Loucy (cell line): ENCODE data around the gene NDUFS5.

Experiments
- H2AFZ ChIP-seq: fragments of 200-600 bp; sonication (generic); 2 replicates; pipeline ENCODE4 v1.6.0; 2016; ENCODE audit warnings: antibody characterized with exemption, mild to moderate bottlenecking, low read length, moderate library complexity
- H3F3A ChIP-seq: fragments of 200-600 bp; 2 replicates; pipeline ENCODE4 v1.6.0; 2016; ENCODE audit warnings: antibody characterized with exemption, low read depth, mild to moderate bottlenecking
- H3K27me3 ChIP-seq: fragments of 200-600 bp; sonication (generic); 2 replicates; pipeline ENCODE4 v1.6.1; 2014; ENCODE audit warnings: low read length, mild to moderate bottlenecking; ENCODE audit not compliant: insufficient read depth, poor library complexity, severe bottlenecking
- H3K36me3 ChIP-seq: fragments of 200-600 bp; sonication (generic); 2 replicates; pipeline ENCODE4 v1.6.1; 2016; ENCODE audit warnings: low read length; ENCODE audit not compliant: insufficient read depth
- H3K4me1 ChIP-seq: fragments of 200-600 bp; sonication (generic); 2 replicates; pipeline ENCODE4 v1.5.1; 2014; ENCODE audit warnings: low read length, mild to moderate bottlenecking; ENCODE audit not compliant: insufficient read depth, poor library complexity, severe bottlenecking
- H3K4me2 ChIP-seq: fragments of 200-600 bp; sonication (generic); 2 replicates; pipeline ENCODE4 v1.6.0; 2014; ENCODE audit warnings: antibody characterized with exemption, low read length, low read depth, mild to moderate bottlenecking; ENCODE audit not compliant: poor library complexity, severe bottlenecking
- H3K4me3 ChIP-seq: fragments of 200-600 bp; sonication (generic); 2 replicates; pipeline ENCODE4 v1.5.1; 2014; ENCODE audit warnings: low read length, mild to moderate bottlenecking, mixed read lengths; ENCODE audit not compliant: poor library complexity, severe bottlenecking
- H3K79me2 ChIP-seq: fragments of 200-600 bp; sonication (generic); 2 replicates; pipeline ENCODE4 v1.6.1; 2014; ENCODE audit warnings: low read length; ENCODE audit not compliant: insufficient read depth
- H3K9ac ChIP-seq: fragments of 200-600 bp; sonication (generic); 2 replicates; pipeline ENCODE4 v1.6.0; 2014; ENCODE audit warnings: mild to moderate bottlenecking, low read depth, low read length, moderate library complexity; ENCODE audit not compliant: poor library complexity, severe bottlenecking
- H3K9me2 ChIP-seq: fragments of 200-600 bp; sonication (generic); replicated peaks from 2 replicates; pipeline ENCODE4 v1.6.1; 2016; ENCODE audit warnings: low read depth, low read length, mixed read lengths
- H3K9me3 ChIP-seq: fragments of 200-600 bp; sonication (generic); 2 replicates; pipeline ENCODE4 v1.6.1; 2014; ENCODE audit warnings: mild to moderate bottlenecking, antibody characterized with exemption, low read length, low read depth; ENCODE audit not compliant: insufficient read depth
- H4K20me1 ChIP-seq: fragments of 200-600 bp; sonication (generic); 2 replicates; pipeline ENCODE4 v1.6.0; 2014; ENCODE audit warnings: antibody characterized with exemption, low read length, mild to moderate bottlenecking; ENCODE audit not compliant: insufficient read depth, poor library complexity, severe bottlenecking
- CTCF ChIP-seq: fragments of 200-600 bp; sonication (generic); conservative IDR thresholded peaks from 2 replicates; pipeline ENCODE4 v1.5.1; 2014; ENCODE audit warnings: mild to moderate bottlenecking, antibody characterized with exemption, low read length
- EZH2phosphoT487 ChIP-seq: fragments of 200-600 bp; IDR thresholded peaks from 2 replicates; pipeline ENCODE4 v1.6.1; 2018; ENCODE audit warnings: antibody characterized with exemption, mild to moderate bottlenecking, moderate library complexity, borderline replicate concordance

The NDUFS5 gene

GRCh38 chr1:39061951-39062350 lies 35.8 kb downstream of the NDUFS5 start:
- H3K4me3 ChIP-seq = no peak overlapping the region
- no peaks in the 10 kb centered on the region for H4K20me1 ChIP-seq
- TF ChIP-seq CTCF = no peak
- TF ChIP-seq EZH2phosphoT487 = no peak
- H3K4me1 ChIP-seq = no peaks in the 10 kb centered on the region
- no peak overlapping the region for H3K4me2 ChIP-seq
- no peaks in the 10 kb centered on the region for H3K36me3 ChIP-seq
- no peaks in the 10 kb centered on the region for H3K9me2 ChIP-seq
- no peak overlapping the region for H2AFZ ChIP-seq
- H3K9ac ChIP-seq = no peak overlapping the region
- H3K27me3 ChIP-seq = no peaks in the 10 kb centered on the region
- no peaks in the 10 kb centered on the region for H3F3A ChIP-seq
- no peaks in the 10 kb centered on the region for H3K9me3 ChIP-seq
- H3K79me2 ChIP-seq = no peaks in the 10 kb centered on the region

DNA sequence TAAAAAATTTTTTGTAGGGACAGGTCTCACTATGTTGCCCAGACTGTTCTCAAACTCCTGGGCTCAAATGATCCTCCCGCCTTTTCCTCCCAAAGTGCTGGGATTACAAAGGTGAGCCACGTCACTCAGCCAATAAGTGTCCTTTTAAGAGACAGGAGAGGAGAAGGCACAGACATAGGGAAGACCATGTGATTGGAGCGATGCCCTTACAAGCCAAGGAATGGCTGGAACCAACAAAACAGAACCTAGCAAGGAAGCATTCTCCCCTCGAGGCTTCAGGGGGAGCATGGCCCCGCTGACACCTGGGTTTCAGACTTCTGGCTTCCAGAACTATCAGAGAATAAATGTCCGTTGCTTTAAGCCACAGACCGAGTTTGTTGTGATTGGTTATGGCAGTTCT lies 37.0 kb downstream of the NDUFS5 start:
- Histone ChIP-seq H3K27me3 (no peaks in the 10 kb centered on the region), H4K20me1 (no peaks in the 10 kb centered on the region), H3K4me3 (no peak overlapping the region), H2AFZ (no peak overlapping the region), H3F3A (no peaks in the 10 kb centered on the region), H3K9ac (no peak overlapping the region), H3K36me3 (no peaks in the 10 kb centered on the region), H3K9me2 (no peaks in the 10 kb centered on the region), H3K4me2 (no peak overlapping the region), H3K79me2 (no peaks in the 10 kb centered on the region), H3K4me1 (no peaks in the 10 kb centered on the region), H3K9me3 (no peaks in the 10 kb centered on the region)
- no peak for TF ChIP-seq CTCF
- no peak for TF ChIP-seq EZH2phosphoT487

GRCh38 chr1:39063775-39064174 lies 37.6 kb downstream of the NDUFS5 start:
- no peak for TF ChIP-seq EZH2phosphoT487
- no peak for TF ChIP-seq CTCF
- H3K9me2 ChIP-seq = no peaks in the 10 kb centered on the region
- H3K27me3 ChIP-seq = no peaks in the 10 kb centered on the region
- no peak overlapping the region for H3K4me2 ChIP-seq
- H3F3A ChIP-seq = no peaks in the 10 kb centered on the region
- no peaks in the 10 kb centered on the region for H4K20me1 ChIP-seq
- H3K36me3 ChIP-seq = no peaks in the 10 kb centered on the region
- H3K4me1 ChIP-seq = no peaks in the 10 kb centered on the region
- H3K4me3 ChIP-seq = no peak overlapping the region
- H3K9me3 ChIP-seq = no peaks in the 10 kb centered on the region
- no peaks in the 10 kb centered on the region for H3K79me2 ChIP-seq
- no peak overlapping the region for H3K9ac ChIP-seq
- no peak overlapping the region for H2AFZ ChIP-seq
